Suprapubic skin (tissue), 4 donors: ENCODE results near the gene OR7C1.

Experiments
- POLR2A ChIP-seq, 2 donors: fragments of 450-650 bp; IDR thresholded peaks; one replicate each; pipeline ENCODE4 v1.6.1; 2017; ENCODE audit warnings: antibody characterized with exemption in 2 of 2, mild to moderate bottlenecking in 2 of 2, moderate library complexity in 2 of 2
- POLR2AphosphoS5 ChIP-seq, 3 donors: sonication (generic); formaldehyde crosslinking; IDR thresholded peaks; one replicate each; pipeline ENCODE4 v1.6.1; 2017; ENCODE audit warnings: antibody characterized with exemption in 3 of 3

- no peak for TF ChIP-seq POLR2A (IDR thresholded peaks at IDR 0.05)
- no peak for TF ChIP-seq POLR2AphosphoS5 (IDR thresholded peaks at IDR 0.05)
These were observed 73.4 kb downstream of the OR7C1 start for GRCh38 chr19:14761607-14762006.
